Panc1 (cell line): ENCODE measurements around the gene CABP4. TPM values are rescaled to one million over a fixed set of nuclear protein-coding genes. Genes with fewer than 3 reads are reported as not detected.

Experiments
- ATAC-seq: fragments of 200-7000 bp; cut with Tn5 transposase; 2 replicates; pipeline ENCODE4 v1.9.1; 2020; ENCODE audit warnings: mild to moderate bottlenecking, moderate library complexity
- BruUV-seq: library from RNA; stranded (reverse); fragments of 400-500 nt; replicated peaks from 2 replicates; lab custom pipeline; 2021; lab: Mats Ljungman, UMichigan
- CTCF ChIA-PET: fragments of 300-600 bp; sonication (Branson Sonifier 250); formaldehyde crosslinking; loops from one replicate; lab custom pipeline; 2022; ENCODE audit warnings: antibody characterized with exemption; lab: Charles Lee
- POLR2A ChIA-PET: fragments of 300-600 bp; sonication (Branson Sonifier 250); formaldehyde crosslinking; loops from one replicate; lab custom pipeline; 2022; ENCODE audit warnings: antibody characterized with exemption; lab: Charles Lee
- DNase-seq: peaks from one replicate; pipeline ENCODE4 v3.0.0-alpha.2; 2010; ENCODE audit warnings: low read depth, low spot score
- H3K27ac ChIP-seq: 2 replicates; pipeline ENCODE4 v1.5.1; 2011; ENCODE audit warnings: mild to moderate bottlenecking, low read length, inconsistent platforms
- H3K27me3 ChIP-seq: fragments of 200-500 bp; sonication (Bioruptor generic); 2 replicates; pipeline ENCODE4 v1.6.0; 2014; ENCODE audit warnings: low read length, inconsistent platforms; ENCODE audit not compliant: control insufficient read depth, insufficient read depth
- H3K36me3 ChIP-seq: fragments of 200-500 bp; sonication (Bioruptor generic); 2 replicates; pipeline ENCODE4 v1.5.1; 2014; ENCODE audit warnings: inconsistent platforms, mild to moderate bottlenecking, low read length, moderate library complexity; ENCODE audit not compliant: control insufficient read depth, insufficient read depth
- H3K4me1 ChIP-seq: 2 replicates; pipeline ENCODE4 v1.5.1; 2011; ENCODE audit warnings: inconsistent platforms, mild to moderate bottlenecking, low read length, moderate library complexity; ENCODE audit not compliant: control insufficient read depth, insufficient read depth
- H3K4me3 ChIP-seq, 2 experiments: 2 replicates each; pipeline ENCODE4 v1.5.1; 2011 to 2012; ENCODE audit warnings: low read depth in 2 of 2, low read length in 2 of 2, mild to moderate bottlenecking in 2 of 2, inconsistent platforms in 1 of 2, moderate library complexity in 1 of 2
- H3K9me3 ChIP-seq: fragments of 200-500 bp; sonication (Bioruptor generic); 2 replicates; pipeline ENCODE4 v1.5.1; 2014; ENCODE audit warnings: low read depth, mild to moderate bottlenecking, inconsistent platforms, low read length, moderate library complexity; ENCODE audit not compliant: control insufficient read depth, insufficient read depth
- CTCF ChIP-seq: fragments of 450-650 bp; IDR thresholded peaks from 2 replicates; pipeline ENCODE4 v1.5.1; 2017; ENCODE audit warnings: mild to moderate bottlenecking
- POLR2AphosphoS5 ChIP-seq: IDR thresholded peaks from 2 replicates; pipeline ENCODE4 v1.6.1; 2012; ENCODE audit warnings: mild to moderate bottlenecking, low read depth, low read length, moderate library complexity
- REST ChIP-seq, 2 experiments: IDR thresholded peaks; 2 replicates each; pipeline ENCODE4 v1.6.1; 2011 to 2012; ENCODE audit warnings: low read depth in 2 of 2, control low read depth in 1 of 2, low read length in 1 of 2, mild to moderate bottlenecking in 1 of 2, moderate library complexity in 1 of 2; ENCODE audit not compliant: insufficient read depth in 1 of 2
- SIN3A ChIP-seq: IDR thresholded peaks from 2 replicates; pipeline ENCODE4 v1.6.1; 2012; ENCODE audit warnings: low read depth, mild to moderate bottlenecking, low read length, moderate library complexity, borderline replicate concordance; ENCODE audit not compliant: insufficient read depth
- TCF7L2 ChIP-seq: IDR thresholded peaks from 2 replicates; pipeline ENCODE4 v1.6.1; 2011; ENCODE audit warnings: mild to moderate bottlenecking, low read depth, low read length, inconsistent platforms
- in situ Hi-C: cut with HindIII; loops from 2 replicates; pipeline ENCODE4 v1.10.0; 2016; ENCODE audit warnings: low sequenced_read_pairs, low pct_unique_long_range_greater_than_20kb
- intact Hi-C: fragments of 100-400 bp; cut with micrococcal nuclease; formaldehyde crosslinking; loops from one replicate; pipeline ENCODE4 v1.10.0; 2022; ENCODE audit not compliant: unreplicated experiment
- total RNA-seq: library from RNA; stranded (reverse); gene quantifications from one replicate; pipeline ENCODE4 v1.2.1, GENCODE V29; 2021; ENCODE audit not compliant: unreplicated experiment

Gene CABP4
- total RNA-seq, 1 experiment from 2014 or later, result not detected

GRCh38 chr11:67448220-67448609 is 6.9 kb upstream of the CABP4 start:
- Histone ChIP-seq H3K9me3 (no peaks in the 10 kb centered on the region), H3K4me1 (no peaks in the 10 kb centered on the region), H3K27ac (no peak overlapping the region), H3K36me3 (no peaks in the 10 kb centered on the region), H3K27me3 (no peaks in the 10 kb centered on the region), H3K4me3 (no peak overlapping the region)
- intact Hi-C loops, result no loop called here
- no TSS peak for BruUV-seq
- no peak for ATAC-seq
- ChIA-PET CTCF (no interaction called here), POLR2A (no interaction called here)
- DNase-seq, result no peak
- in situ Hi-C loops, result no loop called here
- TF ChIP-seq POLR2AphosphoS5, result no peak
- TF ChIP-seq TCF7L2, result no peak
- TF ChIP-seq CTCF, result no peak
- TF ChIP-seq REST (IDR thresholded peaks at IDR 0.05; ENCODE audit: insufficient read depth in 1 of 2, low read depth in 2 of 2, low read length in 1 of 2), result no peak
- TF ChIP-seq SIN3A, result no peak

GRCh38 chr11:67449116-67449844 is 5.9 kb upstream of the CABP4 start:
- ATAC-seq (no peak), DNase-seq (no peak)
- Histone ChIP-seq H3K27ac (no peak overlapping the region), H3K36me3 (no peaks in the 10 kb centered on the region), H3K27me3 (no peaks in the 10 kb centered on the region), H3K9me3 (no peaks in the 10 kb centered on the region), H3K4me1 (no peaks in the 10 kb centered on the region), H3K4me3 (no peak overlapping the region)
- TF ChIP-seq POLR2AphosphoS5, result no peak
- no peak for TF ChIP-seq SIN3A
- no peak for TF ChIP-seq TCF7L2
- TF ChIP-seq CTCF, result no peak
- no peak for TF ChIP-seq REST (IDR thresholded peaks at IDR 0.05; ENCODE audit: insufficient read depth in 1 of 2, low read depth in 2 of 2, low read length in 1 of 2)
- POLR2A ChIA-PET, result no interaction called here
- no TSS peak for BruUV-seq
- CTCF ChIA-PET, result no interaction called here
- intact Hi-C loops, result no loop called here
- in situ Hi-C loops, result no loop called here
